ENCODE measurements around the gene COL9A1. TPM values are rescaled to one million over a fixed set of nuclear protein-coding genes. Genes with fewer than 3 reads are reported as not detected.

COL9A1 gene
- total and polyA plus RNA-seq, 7 donors = 0.28 to 1.1 (median 0.52) TPM; not detected in 2

DNA sequence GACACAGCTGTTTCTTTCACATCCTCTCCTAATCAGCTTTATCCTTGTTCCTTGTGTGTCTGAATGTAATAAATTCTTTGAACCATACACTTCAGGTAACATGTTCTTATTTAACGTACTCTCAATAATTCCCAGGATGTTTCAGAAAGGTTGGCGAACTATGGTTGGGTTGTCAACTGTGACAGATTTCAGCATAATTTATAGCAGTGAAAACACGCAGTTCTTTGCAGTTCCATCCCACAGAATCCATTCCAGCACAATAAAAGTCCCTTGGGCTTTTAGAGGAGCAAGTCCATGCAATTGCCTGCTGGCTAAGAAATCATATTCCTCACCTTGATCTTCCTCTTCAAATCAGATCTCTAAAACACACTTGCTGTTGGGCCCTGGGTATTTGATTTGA is 119.3 kb downstream of the COL9A1 start:
- no peak overlapping the region for H3K4me3 ChIP-seq
- no peak for DNase-seq
- 25 to 60% methylated on average over 3 of the region's 3 CpGs for WGBS, 2 donors
- intact Hi-C loops (cut with DNase I) = no loop called here
- H3K27me3 ChIP-seq = no peaks in the 10 kb centered on the region
- no peaks in the 10 kb centered on the region for H3K9me3 ChIP-seq
- no peak overlapping the region for H3K27ac ChIP-seq
- no peaks in the 10 kb centered on the region for H3K36me3 ChIP-seq
- TF ChIP-seq POLR2A (IDR thresholded peaks at IDR 0.05) (no peak), POLR2AphosphoS5 (IDR thresholded peaks at IDR 0.05) (no peak), EP300 (IDR thresholded peaks at IDR 0.05) (no peak)
- TF ChIP-seq, protein P1, sequence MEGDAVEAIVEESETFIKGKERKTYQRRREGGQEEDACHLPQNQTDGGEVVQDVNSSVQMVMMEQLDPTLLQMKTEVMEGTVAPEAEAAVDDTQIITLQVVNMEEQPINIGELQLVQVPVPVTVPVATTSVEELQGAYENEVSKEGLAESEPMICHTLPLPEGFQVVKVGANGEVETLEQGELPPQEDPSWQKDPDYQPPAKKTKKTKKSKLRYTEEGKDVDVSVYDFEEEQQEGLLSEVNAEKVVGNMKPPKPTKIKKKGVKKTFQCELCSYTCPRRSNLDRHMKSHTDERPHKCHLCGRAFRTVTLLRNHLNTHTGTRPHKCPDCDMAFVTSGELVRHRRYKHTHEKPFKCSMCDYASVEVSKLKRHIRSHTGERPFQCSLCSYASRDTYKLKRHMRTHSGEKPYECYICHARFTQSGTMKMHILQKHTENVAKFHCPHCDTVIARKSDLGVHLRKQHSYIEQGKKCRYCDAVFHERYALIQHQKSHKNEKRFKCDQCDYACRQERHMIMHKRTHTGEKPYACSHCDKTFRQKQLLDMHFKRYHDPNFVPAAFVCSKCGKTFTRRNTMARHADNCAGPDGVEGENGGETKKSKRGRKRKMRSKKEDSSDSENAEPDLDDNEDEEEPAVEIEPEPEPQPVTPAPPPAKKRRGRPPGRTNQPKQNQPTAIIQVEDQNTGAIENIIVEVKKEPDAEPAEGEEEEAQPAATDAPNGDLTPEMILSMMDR (IDR thresholded peaks at IDR 0.05) = no peak
- H3K4me1 ChIP-seq = no peaks in the 10 kb centered on the region

DNA sequence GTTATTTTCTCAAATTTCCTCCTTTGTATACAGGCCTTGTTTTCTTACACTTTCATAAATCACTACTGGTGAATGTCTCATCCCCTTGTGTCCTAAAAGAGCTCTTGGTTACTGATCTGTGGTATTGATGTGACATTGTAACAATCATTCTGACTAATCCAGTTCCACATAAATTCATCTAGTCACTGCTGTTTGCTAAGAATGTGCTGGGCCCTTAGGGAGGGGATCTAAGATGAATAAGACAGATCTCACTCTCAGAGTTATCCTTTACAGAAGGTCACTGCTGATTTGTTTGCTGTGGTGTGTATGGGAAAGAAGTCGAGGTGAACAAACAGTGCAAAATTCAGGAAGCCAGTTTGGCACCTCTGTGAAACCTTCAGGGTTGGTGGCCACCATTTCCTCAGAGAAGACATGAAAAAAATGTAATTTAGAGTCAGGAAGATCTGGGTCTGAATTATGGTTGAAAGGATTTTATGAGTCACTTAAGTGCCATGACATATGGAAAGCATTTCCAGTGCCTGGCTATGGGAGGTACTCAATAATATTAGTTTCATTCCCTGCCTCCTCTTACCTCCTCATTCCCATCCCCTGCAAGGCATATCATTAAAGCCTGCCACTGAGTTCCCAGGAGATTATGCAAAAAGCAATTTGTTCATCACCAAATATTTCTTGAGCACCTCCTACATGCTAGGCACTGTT is 121.8 kb downstream of the COL9A1 start:
- Histone ChIP-seq H3K27ac (no peak overlapping the region), H3K36me3 (no peaks in the 10 kb centered on the region), H3K9me3 (no peaks in the 10 kb centered on the region), H3K4me3 (no peak overlapping the region), H3K4me1 (no peaks in the 10 kb centered on the region), H3K27me3 (no peaks in the 10 kb centered on the region)
- no peak for DNase-seq
- WGBS, 2 donors = 25 to 57% methylated on average over 1 of the region's 1 CpG
- TF ChIP-seq POLR2A (IDR thresholded peaks at IDR 0.05) = no peak
- no peak for TF ChIP-seq POLR2AphosphoS5 (IDR thresholded peaks at IDR 0.05)
- TF ChIP-seq EP300 (IDR thresholded peaks at IDR 0.05) = no peak
- TF ChIP-seq, protein P1 (IDR thresholded peaks at IDR 0.05) = no peak
- intact Hi-C loops (cut with DNase I) = no loop called here

DNA sequence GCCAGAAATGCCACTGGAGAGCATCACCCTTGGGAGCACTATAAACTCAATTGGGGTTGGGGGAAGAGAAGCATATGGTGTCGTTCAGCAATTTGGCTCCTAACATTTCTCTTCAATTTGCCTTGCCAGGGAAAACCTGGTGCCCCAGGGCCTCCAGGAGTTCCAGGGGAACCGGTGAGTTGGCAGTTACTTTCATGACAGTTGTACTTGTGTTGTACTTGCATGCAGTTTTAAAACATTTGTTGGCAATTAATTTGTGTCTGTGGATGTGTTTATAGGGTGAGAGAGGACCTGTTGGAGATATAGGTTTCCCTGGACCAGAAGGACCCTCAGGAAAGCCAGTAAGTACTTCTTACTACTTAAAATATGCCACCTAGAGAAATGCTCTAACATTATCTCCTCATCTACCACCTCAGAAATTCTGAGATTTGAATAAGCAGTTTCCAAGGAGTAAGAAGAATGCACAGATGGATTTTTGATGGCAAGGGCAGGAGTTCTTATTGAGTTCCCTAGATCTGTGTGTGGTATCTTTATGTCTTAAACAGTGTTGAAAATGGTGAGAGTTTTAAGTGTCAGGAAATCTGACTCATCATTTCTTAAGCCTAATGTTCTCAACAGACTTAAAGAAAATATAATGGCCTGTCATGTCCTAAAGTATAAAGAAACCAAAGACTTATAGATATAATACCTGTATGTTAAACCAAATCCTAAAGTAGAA is 122.5 kb downstream of the COL9A1 start:
- Histone ChIP-seq H3K9me3 (no peaks in the 10 kb centered on the region), H3K27me3 (no peaks in the 10 kb centered on the region), H3K36me3 (no peaks in the 10 kb centered on the region), H3K27ac (no peak overlapping the region), H3K4me3 (no peak overlapping the region), H3K4me1 (no peaks in the 10 kb centered on the region)
- no peak for DNase-seq
- intact Hi-C loops (cut with DNase I) = no loop called here
- 90 to 91% methylated on average over 2 of the region's 2 CpGs for WGBS, 2 donors
- TF ChIP-seq, protein P1 (IDR thresholded peaks at IDR 0.05) = no peak
- TF ChIP-seq POLR2AphosphoS5 (IDR thresholded peaks at IDR 0.05) (no peak), POLR2A (IDR thresholded peaks at IDR 0.05) (no peak), EP300 (IDR thresholded peaks at IDR 0.05) (no peak)

DNA sequence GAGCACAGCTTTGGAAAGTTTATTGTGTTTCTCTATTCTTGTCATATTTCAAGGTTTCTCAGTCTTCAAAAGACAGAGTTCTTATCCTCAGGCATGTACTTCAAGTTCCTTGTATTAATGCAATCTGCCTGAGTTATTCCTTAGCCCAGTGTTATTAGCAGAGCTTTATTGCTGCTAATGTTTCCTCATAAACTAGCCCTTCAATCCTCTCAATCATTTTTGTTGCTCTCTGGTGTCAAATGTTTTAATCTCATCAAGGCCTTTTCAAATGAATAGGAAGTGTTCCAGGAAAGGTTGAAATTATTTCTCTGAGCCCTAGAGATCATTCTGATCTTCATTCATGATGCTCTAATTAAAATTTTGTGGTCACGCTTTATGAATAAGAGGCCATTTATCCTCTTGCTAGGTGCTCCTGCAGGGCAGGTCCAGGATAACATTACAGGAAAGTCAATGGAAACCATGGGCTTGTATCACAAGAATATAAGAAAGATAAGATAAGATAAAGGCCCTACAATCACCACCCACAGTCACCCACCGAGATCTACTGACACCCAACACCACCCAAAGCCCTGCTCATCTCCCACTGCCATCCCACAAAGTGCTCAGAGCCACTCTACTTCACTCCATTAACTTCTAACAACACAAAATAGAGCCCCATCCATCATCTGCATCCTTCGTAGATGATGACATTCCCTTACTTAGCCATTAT is 125.9 kb downstream of the COL9A1 start:
- intact Hi-C loops (cut with DNase I) = no loop called here
- DNase-seq = no peak
- Histone ChIP-seq H3K27ac (no peak overlapping the region), H3K27me3 (no peaks in the 10 kb centered on the region), H3K4me3 (no peak overlapping the region), H3K4me1 (no peaks in the 10 kb centered on the region), H3K36me3 (no peaks in the 10 kb centered on the region), H3K9me3 (no peaks in the 10 kb centered on the region)
- WGBS, 2 donors = 69 to 88% methylated on average over 3 of the region's 3 CpGs
- TF ChIP-seq POLR2A (IDR thresholded peaks at IDR 0.05) = no peak
- TF ChIP-seq EP300 (IDR thresholded peaks at IDR 0.05) = no peak
- TF ChIP-seq POLR2AphosphoS5 (IDR thresholded peaks at IDR 0.05) = no peak

DNA sequence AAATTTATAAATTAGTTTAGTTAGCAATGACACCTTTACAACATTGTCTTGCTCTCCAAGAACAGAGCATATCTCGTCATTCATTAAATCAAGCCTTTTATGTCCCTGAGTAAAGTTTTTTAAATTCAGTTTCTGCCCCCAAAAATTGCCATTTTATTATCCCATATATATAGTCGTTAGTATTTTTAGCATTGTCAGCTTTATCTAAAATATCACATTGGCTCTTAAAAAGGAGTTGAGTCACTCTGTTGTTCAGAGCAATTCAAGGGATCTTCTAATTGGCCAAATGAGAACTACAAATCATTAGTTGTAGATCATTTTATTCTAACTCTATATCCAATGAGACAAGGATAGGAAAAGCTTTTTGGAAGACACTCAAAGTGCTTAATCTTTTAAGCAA is 127.1 kb downstream of the COL9A1 start:
- intact Hi-C loops (cut with DNase I) = no loop called here

More for the DNA sequence above, 127.1 kb downstream of the COL9A1 start:
- TF ChIP-seq POLR2A (IDR thresholded peaks at IDR 0.05) (no peak), EP300 (IDR thresholded peaks at IDR 0.05) (no peak), POLR2AphosphoS5 (IDR thresholded peaks at IDR 0.05) (no peak)
- TF ChIP-seq, protein P1 (IDR thresholded peaks at IDR 0.05) = no peak
- Histone ChIP-seq H3K9me3 (no peaks in the 10 kb centered on the region), H3K27ac (no peak overlapping the region), H3K4me1 (no peaks in the 10 kb centered on the region), H3K27me3 (no peaks in the 10 kb centered on the region), H3K36me3 (no peaks in the 10 kb centered on the region), H3K4me3 (no peak overlapping the region)
- DNase-seq = no peak
- 77 to 79% methylated on average over 2 of the region's 2 CpGs for WGBS, 2 donors
